Epithelial cell of umbilical artery (primary cell): ENCODE data around the gene SLC24A3. TPM values are rescaled to one million over a fixed set of nuclear protein-coding genes. Genes with fewer than 3 reads are reported as not detected.

Experiments used
- total RNA-seq: library from RNA; depleted of rRNA; stranded (reverse); fragments of >200 nt; gene quantifications from 2 replicates; pipeline ENCODE4 v1.2.3, GENCODE V29; 2014

SLC24A3 gene
- not detected in 2 replicates for total RNA-seq

DNA sequence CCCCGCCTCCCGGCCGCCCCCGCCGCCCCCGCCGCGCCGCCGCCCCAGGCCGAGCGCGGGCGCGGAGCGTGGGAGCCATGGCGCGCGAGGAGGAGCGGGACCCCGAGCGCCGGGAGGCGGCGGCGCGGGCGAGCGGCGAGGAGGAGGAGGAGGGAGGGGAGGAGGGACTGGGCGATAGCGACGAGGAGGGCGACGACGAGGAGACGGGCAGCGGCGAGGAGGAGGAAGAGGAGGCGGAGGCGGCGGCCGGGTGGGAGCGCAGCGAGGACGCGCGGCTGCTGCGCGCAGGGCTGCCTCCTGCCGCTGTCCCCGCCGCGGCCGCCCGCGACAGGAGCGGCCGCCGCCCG lies at the start of gene SLC24A3:
Gene SLC24A3, plus strand, starts transcription at position 174 of the 347 bp plus-strand sequence.

DNA sequence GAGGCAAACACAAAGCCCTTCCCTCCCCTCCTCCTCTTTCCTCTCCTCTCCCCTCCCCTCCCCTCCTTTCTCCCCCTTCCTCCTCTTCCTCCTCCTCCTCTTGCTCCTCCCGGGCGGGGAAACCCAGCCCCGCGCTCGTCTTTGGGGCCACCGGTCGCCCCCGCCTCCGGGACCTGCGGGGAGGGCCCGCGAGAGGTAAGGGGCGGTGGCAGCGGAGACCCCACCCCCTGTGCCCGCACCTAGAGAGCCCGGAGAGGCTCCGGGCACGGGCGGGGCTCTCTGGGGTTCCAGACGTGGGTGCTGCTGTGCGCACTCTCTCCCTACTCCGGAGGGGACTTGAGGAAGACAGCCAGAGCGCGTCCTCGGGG lies 545.7 kb downstream of the SLC24A3 start, which contains the start of gene RIN2:
Gene RIN2, plus strand, starts transcription at position 126 of the 368 bp plus-strand sequence. CDS start 131,344 bp downstream, outside the sequence.

